Keratinocyte (primary cell): ENCODE measurements around the gene RBSN. TPM values are rescaled to one million over a fixed set of nuclear protein-coding genes. Genes with fewer than 3 reads are reported as not detected.

Experiments used
- DNase-seq: peaks from one replicate; pipeline ENCODE4 v3.0.0-alpha.2; 2011; ENCODE audit warnings: low read depth, missing footprints, low spot score
- FAIRE-seq: peaks from 2 replicates; lab custom pipeline; 2011; peaks lifted over from hg19 to GRCh38; lab: Jason Lieb, UNC
- H2AFZ ChIP-seq: 2 replicates; pipeline ENCODE4 v1.6.0; 2012; ENCODE audit warnings: low read length, control low read depth, inconsistent platforms; ENCODE audit not compliant: control insufficient read depth
- H3K27ac ChIP-seq: 2 replicates; pipeline ENCODE4 v1.5.1; 2011; ENCODE audit warnings: low read length; ENCODE audit not compliant: control insufficient read depth, insufficient read depth
- H3K27me3 ChIP-seq: 3 replicates; pipeline ENCODE4 v1.6.0; 2011; ENCODE audit warnings: low read length; ENCODE audit not compliant: control insufficient read depth, insufficient read depth; ENCODE audit errors: extremely low read depth
- H3K36me3 ChIP-seq, 2 experiments: 2 replicates in 1 of 2; 3 replicates in 1 of 2; pipeline ENCODE4 v1.5.1; 2011; ENCODE audit warnings: low read length in 2 of 2, mild to moderate bottlenecking in 1 of 2; ENCODE audit not compliant: control insufficient read depth in 2 of 2, insufficient read depth in 2 of 2; ENCODE audit errors: extremely low read depth in 1 of 2
- H3K4me1 ChIP-seq: 3 replicates; pipeline ENCODE4 v1.5.1; 2011; ENCODE audit warnings: low read length; ENCODE audit not compliant: control insufficient read depth, insufficient read depth; ENCODE audit errors: extremely low read depth
- H3K4me2 ChIP-seq: 3 replicates; pipeline ENCODE4 v1.6.0; 2011; ENCODE audit warnings: low read depth, low read length; ENCODE audit not compliant: control insufficient read depth, insufficient read depth; ENCODE audit errors: extremely low read depth
- H3K4me3 ChIP-seq, 3 experiments: fragments of 200-600 bp in 1 of 3; sonication (generic) in 1 of 3; 2 replicates in 2 of 3; 3 replicates in 1 of 3; pipeline ENCODE4 v1.5.1; 2011 to 2016; ENCODE audit warnings: low read length in 3 of 3, mild to moderate bottlenecking in 3 of 3, control low read depth in 2 of 3, inconsistent platforms in 1 of 3, low read depth in 1 of 3, mixed read lengths in 1 of 3, mixed run types in 1 of 3, moderate library complexity in 1 of 3; ENCODE audit not compliant: control insufficient read depth in 2 of 3, insufficient read depth in 2 of 3; ENCODE audit errors: extremely low read depth in 1 of 3
- H3K79me2 ChIP-seq: 2 replicates; pipeline ENCODE4 v1.6.0; 2012; ENCODE audit warnings: low read length; ENCODE audit not compliant: control insufficient read depth, insufficient read depth
- H3K9ac ChIP-seq: 3 replicates; pipeline ENCODE4 v1.6.0; 2011; ENCODE audit warnings: low read length; ENCODE audit not compliant: control insufficient read depth, insufficient read depth; ENCODE audit errors: extremely low read depth
- H3K9me1 ChIP-seq: 3 replicates; pipeline ENCODE4 v1.6.0; 2011; ENCODE audit warnings: low read length; ENCODE audit not compliant: control insufficient read depth, insufficient read depth; ENCODE audit errors: extremely low read depth
- H3K9me3 ChIP-seq: 2 replicates; pipeline ENCODE4 v1.5.1; 2012; ENCODE audit warnings: low read depth, low read length; ENCODE audit not compliant: control insufficient read depth
- H4K20me1 ChIP-seq: 3 replicates; pipeline ENCODE4 v1.6.0; 2011; ENCODE audit warnings: low read length; ENCODE audit not compliant: control insufficient read depth, insufficient read depth; ENCODE audit errors: extremely low read depth
- EZH2 ChIP-seq: IDR thresholded peaks from one replicate; pipeline ENCODE4 v1.6.1; 2012; ENCODE audit warnings: inconsistent platforms, mild to moderate bottlenecking, low read length, moderate library complexity
- dilution Hi-C: fragments of 300-500 bp; cut with MboI; formaldehyde crosslinking; loops from one replicate; pipeline ENCODE4 v1.7.0; 2020; ENCODE audit warnings: low sequenced_read_pairs; ENCODE audit not compliant: extremely low pct_ligation_motif_present
- polyA plus RNA-seq, 5 experiments: library from polyadenylated mRNA; depleted of rRNA in 3 of 5; stranded (reverse) in 3 of 5; stranded (forward) in 1 of 5; unstranded in 1 of 5; fragments of >200 nt; gene quantifications; 1 replicate in 1 of 5; 2 replicates in 3 of 5; 3 replicates in 1 of 5; pipeline versions ENCODE4 v1.2.1 to v1.2.3, GENCODE V29; 2011 to 2012; ENCODE audit warnings: missing spikeins in 2 of 5, low read depth in 1 of 5, low replicate concordance in 1 of 5
- TF ChIP-seq, protein P1 (sequence below), 3 experiments: IDR thresholded peaks in 1 of 3; conservative IDR thresholded peaks in 1 of 3; optimal IDR thresholded peaks in 1 of 3; 2 replicates in 2 of 3; 3 replicates in 1 of 3; pipeline versions ENCODE3 to v1.5.1; 2011; ENCODE audit warnings: low read length in 3 of 3, mild to moderate bottlenecking in 3 of 3, moderate library complexity in 2 of 3, control low read depth in 1 of 3, inconsistent platforms in 1 of 3; ENCODE audit not compliant: insufficient read depth in 2 of 3; ENCODE audit errors: extremely low read depth in 1 of 3

RBSN gene
- polyA plus RNA-seq, 1 donor (not counting 4 experiments of a cell fraction or from before 2014, with no cell fraction given) = 8.4 TPM

DNA sequence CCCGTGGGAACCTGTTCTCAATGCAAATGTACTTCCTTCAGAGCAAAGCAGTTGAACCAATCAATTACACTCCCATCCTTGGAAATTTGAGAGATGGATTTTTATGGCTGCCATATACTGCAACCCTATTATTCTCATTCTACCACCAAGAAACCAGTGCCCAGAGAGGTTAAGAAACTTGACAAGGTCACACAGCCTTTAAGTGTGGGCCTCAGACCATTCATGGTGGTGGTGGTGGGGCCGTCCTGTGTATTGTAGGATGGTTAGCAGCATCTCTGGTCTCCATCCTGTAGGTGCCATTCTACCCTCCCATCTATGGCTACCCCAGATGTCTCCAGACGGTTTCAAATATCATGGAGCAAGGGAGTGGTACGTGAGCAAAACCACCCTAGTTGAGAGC lies 23.4 kb upstream of the RBSN start:
- H3K4me2 ChIP-seq = no peak overlapping the region
- no peaks in the 10 kb centered on the region for H3K36me3 ChIP-seq
- H3K4me3 ChIP-seq = no peak overlapping the region
- H4K20me1 ChIP-seq = no peaks in the 10 kb centered on the region
- dilution Hi-C loops = no loop called here
- DNase-seq (no peak), FAIRE-seq (no peak)
- no peak overlapping the region for H2AFZ ChIP-seq
- H3K27ac ChIP-seq = no peak overlapping the region
- H3K9me1 ChIP-seq = no peaks in the 10 kb centered on the region
- H3K9ac ChIP-seq = no peak overlapping the region
- no peaks in the 10 kb centered on the region for H3K4me1 ChIP-seq
- H3K27me3 ChIP-seq = no peaks in the 10 kb centered on the region
- TF ChIP-seq, protein P1, sequence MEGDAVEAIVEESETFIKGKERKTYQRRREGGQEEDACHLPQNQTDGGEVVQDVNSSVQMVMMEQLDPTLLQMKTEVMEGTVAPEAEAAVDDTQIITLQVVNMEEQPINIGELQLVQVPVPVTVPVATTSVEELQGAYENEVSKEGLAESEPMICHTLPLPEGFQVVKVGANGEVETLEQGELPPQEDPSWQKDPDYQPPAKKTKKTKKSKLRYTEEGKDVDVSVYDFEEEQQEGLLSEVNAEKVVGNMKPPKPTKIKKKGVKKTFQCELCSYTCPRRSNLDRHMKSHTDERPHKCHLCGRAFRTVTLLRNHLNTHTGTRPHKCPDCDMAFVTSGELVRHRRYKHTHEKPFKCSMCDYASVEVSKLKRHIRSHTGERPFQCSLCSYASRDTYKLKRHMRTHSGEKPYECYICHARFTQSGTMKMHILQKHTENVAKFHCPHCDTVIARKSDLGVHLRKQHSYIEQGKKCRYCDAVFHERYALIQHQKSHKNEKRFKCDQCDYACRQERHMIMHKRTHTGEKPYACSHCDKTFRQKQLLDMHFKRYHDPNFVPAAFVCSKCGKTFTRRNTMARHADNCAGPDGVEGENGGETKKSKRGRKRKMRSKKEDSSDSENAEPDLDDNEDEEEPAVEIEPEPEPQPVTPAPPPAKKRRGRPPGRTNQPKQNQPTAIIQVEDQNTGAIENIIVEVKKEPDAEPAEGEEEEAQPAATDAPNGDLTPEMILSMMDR (optimal IDR thresholded peaks at IDR 0.05 in 1 of 3, IDR thresholded peaks at IDR 0.05 in 1 of 3, conservative IDR thresholded peaks at IDR 0.05 in 1 of 3; ENCODE audit: extremely low read depth in 1 of 3, insufficient read depth in 2 of 3, low read length in 3 of 3) = no peak
- no peak for TF ChIP-seq EZH2
- H3K79me2 ChIP-seq = no peaks in the 10 kb centered on the region
- H3K9me3 ChIP-seq = no peaks in the 10 kb centered on the region

DNA sequence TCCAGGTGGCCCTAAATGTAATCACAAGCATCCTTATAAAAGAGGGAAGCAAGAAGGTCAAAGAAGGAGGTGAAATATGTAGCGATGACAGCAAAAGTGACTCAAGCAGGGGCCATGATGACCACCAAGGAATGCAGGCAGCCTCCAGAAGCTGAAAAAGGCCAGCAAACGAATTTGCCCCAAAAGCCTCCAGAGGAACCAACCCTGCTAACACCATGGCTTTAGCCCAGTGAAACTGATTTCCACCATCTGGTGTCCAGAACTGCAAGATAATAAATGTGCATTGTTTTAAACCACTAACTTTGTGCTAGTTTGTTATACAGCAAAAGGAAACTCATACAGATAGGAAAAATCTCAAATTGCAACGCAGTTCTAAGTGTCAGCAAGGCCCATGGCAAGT lies 23.0 kb upstream of the RBSN start:
- DNase-seq (no peak), FAIRE-seq (no peak)
- H3K79me2 ChIP-seq = no peaks in the 10 kb centered on the region
- H3K4me2 ChIP-seq = no peak overlapping the region
- H3K27ac ChIP-seq = no peak overlapping the region
- no peak overlapping the region for H3K9ac ChIP-seq
- dilution Hi-C loops = no loop called here
- no peaks in the 10 kb centered on the region for H3K27me3 ChIP-seq
- H4K20me1 ChIP-seq = no peaks in the 10 kb centered on the region
- H3K9me3 ChIP-seq = no peaks in the 10 kb centered on the region
- H3K36me3 ChIP-seq = no peaks in the 10 kb centered on the region
- no peak overlapping the region for H3K4me3 ChIP-seq
- H2AFZ ChIP-seq = no peak overlapping the region
- H3K4me1 ChIP-seq = no peaks in the 10 kb centered on the region
- no peak for TF ChIP-seq EZH2
- TF ChIP-seq, protein P1 (optimal IDR thresholded peaks at IDR 0.05 in 1 of 3, IDR thresholded peaks at IDR 0.05 in 1 of 3, conservative IDR thresholded peaks at IDR 0.05 in 1 of 3; ENCODE audit: extremely low read depth in 1 of 3, insufficient read depth in 2 of 3, low read length in 3 of 3) = no peak
- no peaks in the 10 kb centered on the region for H3K9me1 ChIP-seq
